ENCODE measurements around the gene SLIT1. TPM values are rescaled to one million over a fixed set of nuclear protein-coding genes. Genes with fewer than 3 reads are reported as not detected.

SLIT1 gene
- polyA plus RNA-seq, 4 donors, result 4.3 to 8.2 (median 6.5) TPM

GRCh38 chr10:97142834-97143233 is 42.9 kb downstream of the SLIT1 start:
- DNase-seq (ENCODE audit: low read depth in 4 of 4, low spot score in 3 of 4), result no peak

GRCh38 chr10:97140902-97141745 is 44.6 kb downstream of the SLIT1 start:
- DNase-seq (ENCODE audit: low read depth in 4 of 4, low spot score in 3 of 4), result no peak

GRCh38 chr10:97140049-97140846 is 45.5 kb downstream of the SLIT1 start:
- DNase-seq (ENCODE audit: low read depth in 4 of 4, low spot score in 3 of 4), result no peak

- DNase-seq (ENCODE audit: low read depth in 4 of 4, low spot score in 3 of 4), result no peak
Observed at GRCh38 chr10:97139651-97140048, 46.1 kb downstream of the SLIT1 start.

GRCh38 chr10:97138846-97139245 is 46.9 kb downstream of the SLIT1 start:
- DNase-seq (ENCODE audit: low read depth in 4 of 4, low spot score in 3 of 4), result no peak

GRCh38 chr10:97138174-97138573 is 47.6 kb downstream of the SLIT1 start:
- DNase-seq (ENCODE audit: low read depth in 4 of 4, low spot score in 3 of 4), result no peak

- DNase-seq (ENCODE audit: low read depth in 4 of 4, low spot score in 3 of 4), result no peak
Observed at GRCh38 chr10:97136756-97137155, 49.0 kb downstream of the SLIT1 start.

- DNase-seq (ENCODE audit: low read depth in 4 of 4, low spot score in 3 of 4), result no peak
Observed at GRCh38 chr10:97135464-97135863, 50.3 kb downstream of the SLIT1 start.

GRCh38 chr10:97134983-97135382 is 50.8 kb downstream of the SLIT1 start:
- DNase-seq (ENCODE audit: low read depth in 4 of 4, low spot score in 3 of 4), result no peak

- DNase-seq (ENCODE audit: low read depth in 4 of 4, low spot score in 3 of 4), result no peak
Observed at GRCh38 chr10:97134110-97134509, 51.6 kb downstream of the SLIT1 start.

GRCh38 chr10:97132273-97132672 is 53.5 kb downstream of the SLIT1 start:
- no peak for DNase-seq (ENCODE audit: low read depth in 4 of 4, low spot score in 3 of 4)

GRCh38 chr10:97131666-97132065 is 54.1 kb downstream of the SLIT1 start:
- no peak for DNase-seq (ENCODE audit: low read depth in 4 of 4, low spot score in 3 of 4)

- no peak for DNase-seq (ENCODE audit: low read depth in 4 of 4, low spot score in 3 of 4)
Observed at GRCh38 chr10:97131181-97131628, 54.6 kb downstream of the SLIT1 start.

GRCh38 chr10:97129666-97130065 is 56.1 kb downstream of the SLIT1 start:
- no peak for DNase-seq (ENCODE audit: low read depth in 4 of 4, low spot score in 3 of 4)

- no peak for DNase-seq (ENCODE audit: low read depth in 4 of 4, low spot score in 3 of 4)
Observed at GRCh38 chr10:97128516-97129154, 57.1 kb downstream of the SLIT1 start.

GRCh38 chr10:97128039-97128492 is 57.7 kb downstream of the SLIT1 start:
- DNase-seq (ENCODE audit: low read depth in 4 of 4, low spot score in 3 of 4), result no peak

GRCh38 chr10:97127509-97127908 is 58.2 kb downstream of the SLIT1 start:
- no peak for DNase-seq (ENCODE audit: low read depth in 4 of 4, low spot score in 3 of 4)

- no peak for DNase-seq (ENCODE audit: low read depth in 4 of 4, low spot score in 3 of 4)
Observed at GRCh38 chr10:97124211-97124610, 61.5 kb downstream of the SLIT1 start.

- DNase-seq (ENCODE audit: low read depth in 4 of 4, low spot score in 3 of 4), result no peak
Observed at GRCh38 chr10:97123765-97124164, 62.0 kb downstream of the SLIT1 start.

GRCh38 chr10:97121041-97121440 is 64.7 kb downstream of the SLIT1 start:
- no peak for DNase-seq (ENCODE audit: low read depth in 4 of 4, low spot score in 3 of 4)

- no peak for DNase-seq (ENCODE audit: low read depth in 4 of 4, low spot score in 3 of 4)
Observed at GRCh38 chr10:97120370-97120769, 65.4 kb downstream of the SLIT1 start.
